DOHH2 (cell line): Measurements from ENCODE around the gene MSI1.

Experiments used
- CTCF ChIP-seq: fragments of 200-600 bp; sonication (generic); IDR thresholded peaks from one replicate; pipeline ENCODE4 v1.5.1; 2014; ENCODE audit warnings: antibody characterized with exemption, mild to moderate bottlenecking, low read depth, low read length; ENCODE audit not compliant: poor library complexity, severe bottlenecking
- EZH2phosphoT487 ChIP-seq: fragments of 200-600 bp; sonication (generic); IDR thresholded peaks from 2 replicates; pipeline ENCODE4 v1.6.1; 2017; ENCODE audit warnings: borderline replicate concordance, mild to moderate bottlenecking, antibody characterized with exemption, low read length, moderate library complexity, mixed read lengths

- TF ChIP-seq CTCF (no peak), EZH2phosphoT487 (no peak)
Observed at GRCh38 chr12:120323772-120324171, 45.2 kb downstream of the MSI1 start.
